HG03442 (cell line): ENCODE measurements around the gene TLCD1.
"Not testable (repeated sequence)": the region's sequence is repeated elsewhere in the genome, so short reads cannot be mapped to it uniquely, and the experiment has no call there.

Experiments
- ATAC-seq: cut with Tn5 transposase; IDR thresholded peaks from one replicate; pipeline ENCODE4 v1.9.1; 2021; ENCODE audit warnings: mild to moderate bottlenecking, moderate library complexity; ENCODE audit not compliant: unreplicated experiment

Gene TLCD1

DNA sequence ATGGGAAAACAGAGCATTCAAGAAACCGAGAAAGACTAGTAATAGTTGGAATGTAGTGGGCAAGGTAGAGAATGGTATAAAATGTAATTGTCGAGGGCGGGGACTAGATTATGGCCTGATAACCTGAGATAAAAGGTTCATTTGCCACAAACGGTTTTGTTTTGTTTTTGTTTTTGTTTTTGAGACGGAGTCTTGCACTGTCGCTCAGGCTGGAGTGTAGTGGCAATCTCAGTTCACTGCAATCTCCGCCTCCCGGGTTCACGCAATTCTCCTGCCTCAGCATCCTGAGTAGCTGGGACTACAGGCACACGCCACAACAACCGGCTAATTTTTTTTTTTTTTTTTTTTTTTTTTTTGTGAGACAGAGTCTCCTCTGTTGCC, 3.9 kb upstream of the TLCD1 start:
- ATAC-seq = no peak

- ATAC-seq = peak; percentile 35
Measured at GRCh38 chr17:28728364-28729200, 2.5 kb upstream of the TLCD1 start, which contains the start of gene NEK8. Gene NEK8, plus strand, starts transcription at chr17:28728788. Its CDS starts 26 bp downstream, at chr17:28728814.

DNA sequence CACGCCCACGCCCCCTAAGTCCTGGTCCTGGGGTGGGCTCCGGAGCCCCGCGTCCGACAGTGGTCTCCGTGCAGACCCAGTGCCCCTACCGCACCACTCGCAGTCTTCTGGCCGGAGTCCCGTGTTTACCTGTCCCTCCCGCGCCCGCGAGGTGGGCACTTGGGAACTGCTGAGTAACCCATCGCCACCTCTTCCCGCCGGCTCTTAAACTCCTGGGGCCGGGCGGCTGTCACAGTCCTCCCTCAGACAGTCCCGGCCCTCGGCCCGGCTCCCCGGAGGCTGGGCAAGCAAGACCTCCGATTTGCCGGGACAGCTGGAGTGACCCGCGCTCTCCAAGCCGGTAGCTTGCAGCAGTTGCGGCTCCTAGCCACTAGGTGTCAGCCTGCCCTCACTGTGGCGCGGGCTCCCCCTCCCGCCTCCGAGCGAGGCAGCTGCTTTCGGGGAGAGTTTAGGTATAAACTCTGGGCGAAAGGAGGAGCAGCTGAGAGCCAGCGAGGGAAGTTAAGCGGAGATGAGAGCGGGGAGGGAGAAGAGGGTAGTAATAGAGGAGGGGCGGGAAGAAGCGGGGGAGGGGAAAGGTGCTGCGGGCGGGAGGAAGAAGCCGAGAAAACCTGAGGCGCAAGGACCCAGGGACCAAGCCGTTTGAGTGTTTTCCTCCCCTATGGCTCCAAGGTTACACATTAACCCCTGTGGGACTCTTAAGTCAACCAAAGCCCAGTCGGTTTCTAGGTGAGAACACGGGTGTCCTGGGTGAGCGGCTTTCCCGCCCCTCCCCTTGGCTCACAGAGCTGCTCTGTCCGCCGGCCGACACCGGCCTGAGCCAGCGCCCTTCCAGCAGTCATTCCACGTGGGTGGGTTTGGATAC, 826 bp upstream of the TLCD1 start:
- peak; percentile 39 for ATAC-seq

GRCh38 chr17:28725660-28726225, 290 bp downstream of the TLCD1 start:
- ATAC-seq = peak; percentile 4

- no peak for ATAC-seq
Measured at GRCh38 chr17:28725166-28725659, 820 bp downstream of the TLCD1 start.

DNA sequence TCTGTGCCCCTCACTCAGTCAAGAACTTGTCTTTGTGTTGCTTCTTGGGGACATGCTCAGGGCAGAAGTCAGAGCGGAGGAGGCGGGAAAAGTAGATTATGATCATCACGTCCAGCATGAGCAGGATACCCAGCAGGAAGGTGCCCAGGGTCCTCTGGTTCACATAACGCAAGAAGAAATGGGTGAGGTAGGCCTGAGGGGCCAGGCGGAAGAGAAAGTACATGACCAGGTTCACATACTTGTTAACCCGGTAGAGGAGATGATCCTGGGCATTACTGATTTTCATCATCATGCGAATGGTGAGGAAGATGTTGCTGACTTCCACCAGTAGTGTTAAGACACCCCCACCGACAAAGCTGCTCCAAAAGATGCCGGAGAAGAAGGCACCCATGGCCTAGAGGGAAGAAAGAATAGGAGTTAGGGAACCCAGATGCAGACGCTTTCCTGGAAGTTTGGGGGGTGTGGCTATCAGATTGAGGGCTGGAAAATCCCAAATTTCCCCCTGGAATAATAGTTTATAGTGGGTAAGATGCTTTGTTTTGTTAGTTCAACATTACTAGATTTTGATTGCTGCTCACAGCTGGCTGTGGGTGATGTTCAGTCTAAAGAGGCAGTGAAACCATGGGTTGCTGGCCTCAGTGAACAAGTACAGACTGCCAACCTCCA, 1.4 kb downstream of the TLCD1 start:
- no peak for ATAC-seq

DNA sequence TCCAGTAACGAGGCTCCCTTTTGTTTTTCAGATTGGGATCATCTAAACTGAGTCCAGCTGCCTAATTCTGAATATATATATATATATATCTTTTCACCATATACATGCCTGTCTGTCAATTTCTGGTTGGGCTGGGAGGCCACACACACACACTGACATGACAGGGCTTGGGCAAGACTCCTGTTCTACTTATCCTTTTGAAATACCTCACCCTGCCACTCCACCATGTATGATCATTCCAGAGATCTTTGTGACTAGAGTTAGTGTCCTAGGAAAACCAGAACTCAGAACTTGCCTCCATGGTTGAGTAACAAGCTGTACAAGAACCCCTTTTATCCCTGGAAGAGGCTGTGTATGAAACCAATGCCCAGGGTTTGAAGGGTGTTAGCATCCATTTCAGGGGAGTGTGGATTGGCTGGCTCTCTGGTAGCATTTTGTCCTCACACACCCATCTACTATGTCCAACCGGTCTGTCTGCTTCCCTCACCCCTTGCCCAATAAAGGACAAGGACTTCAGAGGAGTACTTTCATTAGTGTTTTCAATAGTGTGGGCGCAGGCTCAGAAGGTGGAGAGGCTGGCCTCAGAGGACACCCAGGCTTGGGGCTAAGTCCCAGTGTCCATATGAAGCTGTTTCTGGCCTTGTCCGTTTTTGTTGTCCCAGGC, 2.1 kb downstream of the TLCD1 start:
- not testable (repeated sequence) for ATAC-seq

DNA sequence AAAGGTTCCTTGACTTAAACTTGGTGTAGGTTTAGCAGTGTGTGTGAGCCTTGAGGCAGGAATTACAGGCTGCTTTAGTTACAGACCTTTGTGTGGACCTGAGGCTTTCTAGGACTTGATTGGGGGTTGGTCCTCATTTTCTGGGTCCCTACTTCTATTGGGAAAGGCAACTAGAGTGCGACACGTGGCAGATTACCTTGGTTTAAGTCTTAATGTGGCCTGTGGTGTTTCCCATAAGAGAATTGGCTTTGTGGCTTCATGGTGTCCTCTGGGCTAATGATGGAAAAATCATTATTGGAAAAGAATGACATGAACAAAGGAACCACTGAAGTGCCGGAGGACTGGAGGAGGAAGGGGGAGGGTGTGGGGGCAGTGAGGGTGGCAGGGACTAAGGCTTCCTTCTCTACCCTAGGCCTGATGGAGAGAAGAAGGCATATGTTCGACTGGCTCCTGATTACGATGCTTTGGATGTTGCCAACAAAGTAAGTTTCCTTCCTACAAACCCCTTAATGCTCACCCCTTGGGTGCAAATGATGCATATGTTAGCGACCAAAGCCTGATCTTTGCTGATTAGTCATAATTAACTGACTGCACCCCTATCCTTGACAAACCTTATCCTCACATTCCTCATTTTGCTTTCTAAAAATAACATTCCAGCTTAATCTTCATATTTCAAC, 2.7 kb downstream of the TLCD1 start:
- ATAC-seq = no peak

DNA sequence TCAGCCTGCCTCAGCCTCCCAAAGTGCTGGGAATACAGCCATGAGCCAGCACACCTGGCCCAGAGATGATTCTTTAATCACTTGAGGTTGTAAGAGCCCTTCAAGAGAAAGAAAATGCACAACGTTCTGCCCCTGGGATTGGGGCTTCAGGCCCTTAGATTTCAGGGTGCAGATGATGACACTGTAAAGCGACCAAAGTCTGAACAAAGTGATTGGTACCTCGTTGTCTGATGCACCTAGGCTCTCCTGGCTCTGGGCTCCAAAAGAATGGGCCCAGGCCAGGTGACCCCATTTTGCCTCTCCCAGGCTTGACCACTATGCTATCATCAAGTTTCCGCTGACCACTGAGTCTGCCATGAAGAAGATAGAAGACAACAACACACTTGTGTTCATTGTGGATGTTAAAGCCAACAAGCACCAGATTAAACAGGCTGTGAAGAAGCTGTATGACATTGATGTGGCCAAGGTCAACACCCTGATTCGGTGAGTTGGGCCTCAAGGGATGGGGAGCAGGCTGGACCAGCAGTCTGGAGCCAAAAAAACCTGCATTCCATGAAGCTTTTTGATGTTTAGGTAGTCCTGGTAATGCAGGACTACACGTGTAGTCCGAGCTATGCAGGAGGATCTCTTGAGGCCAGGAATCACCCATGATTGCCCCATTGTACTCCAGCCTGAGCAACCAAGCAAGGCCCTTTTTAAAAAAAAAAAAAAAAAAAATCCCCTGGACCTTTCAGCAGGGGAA, 3.4 kb downstream of the TLCD1 start:
- no peak for ATAC-seq

GRCh38 chr17:28720997-28721329, 5.1 kb downstream of the TLCD1 start:
- ATAC-seq = not testable (repeated sequence)

- ATAC-seq = no peak
Measured at GRCh38 chr17:28720247-28720996, 5.6 kb downstream of the TLCD1 start.

DNA sequence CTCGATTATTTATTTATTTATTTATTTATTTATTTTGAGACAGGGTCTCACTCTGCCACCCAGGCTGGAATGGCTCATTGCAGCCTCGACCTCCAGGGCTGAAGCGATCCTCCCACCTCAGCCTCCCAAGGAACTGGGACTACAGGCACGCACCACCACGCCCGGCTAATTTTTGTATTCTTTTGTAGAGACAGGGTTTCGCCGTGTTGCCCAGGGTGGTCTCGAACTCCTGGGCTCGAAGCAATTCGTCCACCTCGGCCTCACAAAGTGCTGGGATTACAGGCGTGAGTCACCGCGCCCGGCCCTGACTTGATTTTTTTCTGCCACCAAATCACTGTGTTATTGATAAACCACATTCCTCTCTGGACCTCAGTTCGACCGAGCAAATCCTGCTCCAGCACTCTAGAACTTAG, 7.0 kb downstream of the TLCD1 start:
- ATAC-seq = no peak

GRCh38 chr17:28718333-28719020, 7.6 kb downstream of the TLCD1 start:
- no peak for ATAC-seq

GRCh38 chr17:28717578-28718332, 8.3 kb downstream of the TLCD1 start, which contains the start of gene RAB34:
Gene RAB34, minus strand, starts transcription at chr17:28717868. Its CDS starts 602 bp downstream, at chr17:28717266.
- ATAC-seq = no peak

- ATAC-seq = no peak
Measured at GRCh38 chr17:28716740-28717577, 9.1 kb downstream of the TLCD1 start.

GRCh38 chr17:28715217-28715616, 10.8 kb downstream of the TLCD1 start:
- ATAC-seq = no peak
